GM23248 (cell line): ENCODE data around the gene SNAI3.

Source experiments
- EZH2 ChIP-seq: fragments of 200-600 bp; sonication (generic); IDR thresholded peaks from 2 replicates; pipeline ENCODE4 v1.6.1; 2018; ENCODE audit warnings: antibody characterized with exemption, mild to moderate bottlenecking; ENCODE audit not compliant: insufficient read depth, poor library complexity, severe bottlenecking
- EZH2phosphoT487 ChIP-seq: fragments of 200-600 bp; sonication (generic); IDR thresholded peaks from 2 replicates; pipeline ENCODE4 v1.6.1; 2018; ENCODE audit warnings: antibody characterized with exemption, moderate library complexity, mild to moderate bottlenecking, low read depth; ENCODE audit not compliant: insufficient read depth

GRCh38 chr16:88732172-88732960 is 46.1 kb upstream of the SNAI3 start:
- no peak for TF ChIP-seq EZH2
- no peak for TF ChIP-seq EZH2phosphoT487
